Trophoblast cell (in vitro differentiated cells and primary cell): ENCODE measurements around the gene OR7A5.

Source experiments
- DNase-seq, 2 donors: peaks; one replicate each; pipeline ENCODE4 v3.0.0-alpha.2; 2016
- H2AFZ ChIP-seq: 2 replicates; pipeline ENCODE4 v1.6.1; 2013; ENCODE audit warnings: low read length, moderate library complexity, mild to moderate bottlenecking; ENCODE audit not compliant: insufficient read depth, poor library complexity
- H2AK5ac ChIP-seq: 2 replicates; pipeline ENCODE4 v1.6.1; 2013; ENCODE audit warnings: mild to moderate bottlenecking, low read length
- H2BK120ac ChIP-seq: 2 replicates; pipeline ENCODE4 v1.6.1; 2013; ENCODE audit warnings: low read length, mild to moderate bottlenecking, moderate library complexity; ENCODE audit not compliant: insufficient read depth, poor library complexity
- H2BK12ac ChIP-seq: 2 replicates; pipeline ENCODE4 v1.6.1; 2013; ENCODE audit warnings: mild to moderate bottlenecking, low read length, moderate library complexity
- H2BK5ac ChIP-seq: 2 replicates; pipeline ENCODE4 v1.6.1; 2013; ENCODE audit warnings: low read length, low read depth, moderate library complexity, mild to moderate bottlenecking; ENCODE audit not compliant: poor library complexity
- H3K14ac ChIP-seq: 2 replicates; pipeline ENCODE4 v1.6.1; 2013; ENCODE audit warnings: mild to moderate bottlenecking, low read length
- H3K18ac ChIP-seq: 2 replicates; pipeline ENCODE4 v1.6.1; 2013; ENCODE audit warnings: mild to moderate bottlenecking, low read length
- H3K23ac ChIP-seq: 2 replicates; pipeline ENCODE4 v1.6.1; 2013; ENCODE audit warnings: low read length
- H3K27ac ChIP-seq: 2 replicates; pipeline ENCODE4 v1.5.1; 2013; ENCODE audit warnings: low read depth, mild to moderate bottlenecking, inconsistent platforms, low read length, moderate library complexity
- H3K27me3 ChIP-seq: 2 replicates; pipeline ENCODE4 v1.6.1; 2013; ENCODE audit warnings: inconsistent platforms, mild to moderate bottlenecking, low read length, moderate library complexity; ENCODE audit not compliant: insufficient read depth
- H3K36me3 ChIP-seq, 2 experiments: 1 replicate in 1 of 2; 2 replicates in 1 of 2; pipeline ENCODE4 v1.6.1; 2013; ENCODE audit warnings: low read length in 2 of 2, mild to moderate bottlenecking in 2 of 2, moderate library complexity in 1 of 2; ENCODE audit not compliant: insufficient read depth in 2 of 2, control insufficient read depth in 1 of 2
- H3K4ac ChIP-seq: 2 replicates; pipeline ENCODE4 v1.6.1; 2013; ENCODE audit warnings: low read depth, mild to moderate bottlenecking, low read length, moderate library complexity
- H3K4me1 ChIP-seq, 2 experiments: 1 replicate in 1 of 2; 2 replicates in 1 of 2; pipeline ENCODE4 v1.6.1; 2013; ENCODE audit warnings: low read length in 2 of 2, mild to moderate bottlenecking in 2 of 2, moderate library complexity in 1 of 2; ENCODE audit not compliant: insufficient read depth in 2 of 2, control insufficient read depth in 1 of 2
- H3K4me2 ChIP-seq: 2 replicates; pipeline ENCODE4 v1.6.1; 2013; ENCODE audit warnings: inconsistent platforms, mild to moderate bottlenecking, low read length, moderate library complexity
- H3K4me3 ChIP-seq: 2 replicates; pipeline ENCODE4 v1.5.1; 2013; ENCODE audit warnings: mild to moderate bottlenecking, low read depth, low read length, inconsistent platforms
- H3K79me1 ChIP-seq: one replicate; pipeline ENCODE4 v1.6.1; 2013; ENCODE audit warnings: low read length
- H3K79me2 ChIP-seq: 2 replicates; pipeline ENCODE4 v1.6.1; 2013; ENCODE audit warnings: low read length, mild to moderate bottlenecking; ENCODE audit not compliant: control insufficient read depth, insufficient read depth, poor library complexity
- H3K9ac ChIP-seq: 2 replicates; pipeline ENCODE4 v1.6.1; 2013; ENCODE audit warnings: mild to moderate bottlenecking, low read length
- H3K9me3 ChIP-seq: 2 replicates; pipeline ENCODE4 v1.6.1; 2013; ENCODE audit warnings: low read depth, mild to moderate bottlenecking, control low read depth, inconsistent platforms, low read length; ENCODE audit not compliant: insufficient read depth
- H4K12ac ChIP-seq: 2 replicates; pipeline ENCODE4 v1.6.1; 2013; ENCODE audit warnings: low read depth, mild to moderate bottlenecking, low read length, moderate library complexity
- H4K8ac ChIP-seq: 2 replicates; pipeline ENCODE4 v1.6.1; 2013; ENCODE audit warnings: low read depth, mild to moderate bottlenecking, low read length, moderate library complexity
- H4K91ac ChIP-seq: one replicate; pipeline ENCODE4 v1.6.1; 2013; ENCODE audit warnings: low read depth, mild to moderate bottlenecking, low read length, moderate library complexity
- WGBS: extraction: QIAGEN DNeasy Blood & Tissue Kit; methylation state at CpG from one replicate; pipeline ENCODE4 v1.1.7; 2013; ENCODE audit warnings: missing lambda C conversion rate; ENCODE audit not compliant: insufficient read length, insufficient coverage; ENCODE audit errors: extremely low coverage; 5-methylcytosine and 5-hydroxymethylcytosine counted together

Gene OR7A5

DNA sequence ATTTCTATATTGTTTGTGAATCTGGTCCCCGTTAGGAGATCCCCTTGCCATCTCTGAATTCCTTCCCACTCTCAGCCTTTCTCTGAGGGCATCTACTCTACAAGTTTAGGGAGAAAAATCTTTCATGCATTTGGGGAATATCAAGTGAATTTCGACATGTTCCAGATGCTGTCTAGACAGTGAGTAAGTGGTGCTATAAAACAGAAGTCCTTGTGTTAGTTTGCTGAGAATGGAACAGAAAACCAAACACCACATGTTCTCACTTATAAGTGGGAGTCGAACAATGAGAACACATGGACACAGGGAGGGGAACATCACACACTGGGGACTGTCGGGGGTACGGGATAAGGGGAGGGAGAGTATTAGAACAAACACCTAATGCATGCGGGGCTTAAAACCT is 8.6 kb upstream of the OR7A5 start:
- H4K8ac ChIP-seq = no peak overlapping the region
- no CpG with 5 or more reads among the region's 6 CpGs for WGBS
- H3K4ac ChIP-seq = no peak overlapping the region
- H3K36me3 ChIP-seq = no peaks in the 10 kb centered on the region
- H3K27me3 ChIP-seq = no peaks in the 10 kb centered on the region
- no peak overlapping the region for H3K4me2 ChIP-seq
- H3K9me3 ChIP-seq = peaks cover 9% of the 10 kb centered on the region
- H3K27ac ChIP-seq = peak overlapping the region; percentile 27
- H3K79me2 ChIP-seq = no peaks in the 10 kb centered on the region
- H3K79me1 ChIP-seq = no peaks in the 10 kb centered on the region
- H3K4me3 ChIP-seq = no peak overlapping the region
- no peak overlapping the region for H3K23ac ChIP-seq
- no peak overlapping the region for H2AK5ac ChIP-seq
- H3K9ac ChIP-seq = no peak overlapping the region
- H4K91ac ChIP-seq = no peak overlapping the region
- H2BK5ac ChIP-seq = no peak overlapping the region
- H2BK120ac ChIP-seq = no peak overlapping the region
- DNase-seq = no peak
- H3K18ac ChIP-seq = no peak overlapping the region
- H4K12ac ChIP-seq = no peak overlapping the region
- no peak overlapping the region for H2BK12ac ChIP-seq
- H3K14ac ChIP-seq = no peak overlapping the region
- H3K4me1 ChIP-seq = no peaks in the 10 kb centered on the region
- H2AFZ ChIP-seq = no peak overlapping the region

DNA sequence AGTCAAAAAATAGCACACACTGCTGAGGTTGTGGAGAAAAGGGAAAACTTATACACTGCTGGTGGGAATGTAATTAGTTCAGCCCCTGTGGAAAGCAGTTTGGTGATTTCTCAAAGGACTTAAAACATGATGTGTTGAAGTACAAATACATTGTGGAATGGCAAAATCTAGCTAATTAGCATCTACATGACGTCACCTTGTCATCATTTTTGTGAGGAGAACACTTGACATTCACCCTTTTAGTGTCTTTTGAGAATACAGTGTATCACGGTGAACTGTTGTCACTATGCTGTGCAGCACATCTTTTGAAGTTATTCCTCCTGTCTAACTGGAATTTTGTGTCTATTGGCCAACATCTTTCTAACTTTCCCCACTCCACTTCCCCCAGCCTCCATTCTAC is 8.2 kb upstream of the OR7A5 start:
- Histone ChIP-seq H2BK120ac (no peak overlapping the region), H2AFZ (no peak overlapping the region), H3K23ac (no peak overlapping the region), H3K14ac (no peak overlapping the region), H2AK5ac (no peak overlapping the region), H4K91ac (no peak overlapping the region), H3K9me3 (peaks cover 9% of the 10 kb centered on the region), H3K27ac (peak overlapping the region; percentile 27), H4K12ac (no peak overlapping the region), H2BK12ac (no peak overlapping the region), H3K4me1 (no peaks in the 10 kb centered on the region), H4K8ac (no peak overlapping the region), H3K36me3 (no peaks in the 10 kb centered on the region), H3K79me1 (no peaks in the 10 kb centered on the region), H3K18ac (no peak overlapping the region), H3K79me2 (no peaks in the 10 kb centered on the region), H3K4me2 (no peak overlapping the region), H3K9ac (no peak overlapping the region), H3K4me3 (no peak overlapping the region), H3K27me3 (no peaks in the 10 kb centered on the region), H3K4ac (no peak overlapping the region), H2BK5ac (no peak overlapping the region)
- no CpG with 5 or more reads among the region's 2 CpGs for WGBS
- no peak for DNase-seq

DNA sequence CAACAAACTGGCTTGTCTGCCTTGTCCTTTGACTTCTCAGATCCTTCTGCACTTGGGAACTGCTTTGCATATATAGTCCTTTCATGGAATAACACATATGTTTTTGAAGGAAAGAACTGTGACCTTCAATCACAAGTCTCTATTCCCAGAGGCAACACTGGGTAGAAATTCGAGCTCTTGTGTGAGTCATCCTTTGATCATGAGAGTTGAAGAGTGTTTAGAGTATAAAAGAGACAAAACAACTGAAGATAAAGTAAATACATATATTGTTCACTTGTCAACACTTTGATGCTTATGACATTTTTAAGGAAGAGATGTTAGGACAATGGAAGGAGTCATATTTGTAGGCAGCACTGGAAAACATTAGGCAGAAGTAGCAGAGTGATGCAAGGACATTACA is 5.2 kb upstream of the OR7A5 start:
- H3K27me3 ChIP-seq = no peaks in the 10 kb centered on the region
- no peaks in the 10 kb centered on the region for H3K79me1 ChIP-seq
- H3K18ac ChIP-seq = no peak overlapping the region
- no peak overlapping the region for H2AFZ ChIP-seq
- H4K8ac ChIP-seq = no peak overlapping the region
- no peak overlapping the region for H3K14ac ChIP-seq
- H3K9ac ChIP-seq = no peak overlapping the region
- H2BK12ac ChIP-seq = no peak overlapping the region
- H3K4me1 ChIP-seq = no peaks in the 10 kb centered on the region
- H3K4ac ChIP-seq = no peak overlapping the region
- no peak overlapping the region for H3K4me2 ChIP-seq
- no peak overlapping the region for H2BK120ac ChIP-seq
- H4K91ac ChIP-seq = no peak overlapping the region
- DNase-seq = no peak
- H2BK5ac ChIP-seq = no peak overlapping the region
- no peak overlapping the region for H2AK5ac ChIP-seq
- H3K4me3 ChIP-seq = no peak overlapping the region
- peaks cover 10% of the 10 kb centered on the region for H3K9me3 ChIP-seq
- no peak overlapping the region for H3K23ac ChIP-seq
- H3K27ac ChIP-seq = no peak overlapping the region
- no peaks in the 10 kb centered on the region for H3K36me3 ChIP-seq
- no CpG with 5 or more reads among the region's 1 CpG for WGBS
- no peak overlapping the region for H4K12ac ChIP-seq
- H3K79me2 ChIP-seq = no peaks in the 10 kb centered on the region

DNA sequence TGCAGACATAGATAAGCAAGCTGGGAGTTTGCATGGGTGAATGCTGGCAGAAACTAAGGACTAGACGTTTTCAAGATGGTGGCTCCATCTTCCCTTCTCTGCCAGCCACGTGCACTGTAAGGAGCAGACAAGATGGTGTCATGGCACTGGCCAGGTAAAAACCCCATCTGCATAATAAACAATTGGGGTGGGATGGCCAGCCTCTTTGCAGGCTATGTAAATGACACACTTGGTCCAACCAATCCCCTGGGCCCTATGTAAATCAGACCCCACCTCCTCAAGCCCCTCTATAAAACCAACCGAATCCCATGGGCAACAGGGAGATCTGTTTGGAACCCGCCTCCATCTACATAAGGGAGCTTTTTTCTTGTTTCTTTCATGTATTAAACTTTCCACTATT is 2.4 kb upstream of the OR7A5 start:
- H2AFZ ChIP-seq = no peak overlapping the region
- no peak overlapping the region for H2AK5ac ChIP-seq
- no peak overlapping the region for H3K4me3 ChIP-seq
- no peak overlapping the region for H3K9ac ChIP-seq
- peaks cover 11% of the 10 kb centered on the region for H3K9me3 ChIP-seq
- H3K4me1 ChIP-seq = no peaks in the 10 kb centered on the region
- H3K79me2 ChIP-seq = no peaks in the 10 kb centered on the region
- H4K91ac ChIP-seq = no peak overlapping the region
- no peak overlapping the region for H2BK5ac ChIP-seq
- no CpG with 5 or more reads among the region's 4 CpGs for WGBS
- H3K23ac ChIP-seq = no peak overlapping the region
- no peaks in the 10 kb centered on the region for H3K79me1 ChIP-seq
- H3K4me2 ChIP-seq = no peak overlapping the region
- no peak overlapping the region for H2BK120ac ChIP-seq
- no peaks in the 10 kb centered on the region for H3K27me3 ChIP-seq
- H3K18ac ChIP-seq = no peak overlapping the region
- no peaks in the 10 kb centered on the region for H3K36me3 ChIP-seq
- no peak overlapping the region for H3K4ac ChIP-seq
- no peak overlapping the region for H3K14ac ChIP-seq
- H3K27ac ChIP-seq = no peak overlapping the region
- no peak overlapping the region for H4K12ac ChIP-seq
- no peak overlapping the region for H4K8ac ChIP-seq
- no peak for DNase-seq
- H2BK12ac ChIP-seq = no peak overlapping the region
